NCI-H2107 treated with DMSO at 0.1 percent for 48 hours (cell line): ENCODE measurements around the gene CCDC7.
"Not testable (repeated sequence)": the region's sequence is repeated elsewhere in the genome, so short reads cannot be mapped to it uniquely, and the experiment has no call there.

Source experiments
- DNase-seq: peaks from one replicate; lab custom pipeline; 2025; ENCODE audit not compliant: unreplicated experiment; lab: John Stamatoyannopoulos, UW

CCDC7 gene

GRCh38 chr10:32687546-32687945 is 241.6 kb downstream of the CCDC7 start:
- DNase-seq = no peak

GRCh38 chr10:32692174-32692573 is 246.2 kb downstream of the CCDC7 start:
- DNase-seq = peak; percentile 2

- no peak for DNase-seq
These were observed 247.6 kb downstream of the CCDC7 start for GRCh38 chr10:32693441-32693979.

DNA sequence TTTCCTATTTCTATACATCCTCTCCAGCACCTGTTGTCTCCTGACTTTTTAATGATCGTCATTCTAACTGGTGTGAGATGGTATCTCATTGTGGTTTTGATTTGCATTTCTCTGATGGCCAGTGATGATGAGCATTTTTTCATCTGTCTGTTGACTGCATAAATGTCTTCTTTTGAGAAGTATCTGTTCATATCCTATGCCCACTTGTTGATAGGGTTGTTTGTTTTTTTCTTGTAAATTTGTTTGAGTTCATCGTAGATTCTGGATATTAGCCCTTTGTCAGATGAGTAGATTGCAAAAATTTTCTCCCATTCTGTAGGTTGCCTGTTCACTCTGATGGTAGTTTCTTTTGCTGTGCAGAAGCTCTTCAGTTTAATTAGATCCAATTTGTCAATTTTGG is 253.7 kb downstream of the CCDC7 start:
- DNase-seq = not testable (repeated sequence)

- DNase-seq = no peak
These were observed 267.6 kb downstream of the CCDC7 start for GRCh38 chr10:32713560-32713959.

DNA sequence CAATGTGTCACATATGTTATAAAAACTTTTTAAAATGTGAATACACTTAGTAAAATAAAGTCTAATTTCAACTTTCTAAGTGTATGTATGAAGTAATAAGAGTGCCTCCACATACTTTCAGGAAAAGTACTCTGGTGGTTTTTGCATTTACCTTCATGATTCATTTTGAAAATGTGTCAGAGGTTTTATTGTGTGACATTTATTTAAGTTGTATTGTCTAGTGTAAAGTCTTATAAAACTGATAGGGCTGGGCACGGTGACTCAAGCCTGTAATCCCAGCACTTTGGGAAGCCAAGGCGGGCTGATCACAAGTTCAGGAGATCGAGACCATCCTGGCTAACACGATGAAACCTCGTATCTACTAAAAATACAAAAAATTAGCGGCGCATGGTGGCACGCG is 285.6 kb downstream of the CCDC7 start:
- DNase-seq = no peak

DNA sequence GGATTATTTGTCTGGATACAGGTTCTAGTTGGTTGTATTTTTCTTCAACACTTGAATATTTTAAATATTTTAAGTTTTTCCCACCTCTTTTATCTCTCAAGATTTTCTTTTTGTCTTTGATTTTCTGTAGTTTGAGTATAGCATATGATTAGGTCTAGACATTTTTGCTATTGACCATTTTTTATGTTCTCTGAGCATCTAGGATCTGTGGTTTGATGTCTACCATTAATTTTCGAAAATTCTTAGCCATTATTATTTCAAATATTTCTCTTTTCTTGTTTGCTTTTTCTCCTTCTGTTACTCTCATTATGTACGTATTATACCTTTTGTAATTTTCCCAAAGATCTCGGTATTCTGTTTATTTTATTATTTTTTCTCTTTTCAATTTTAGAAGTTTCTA is 293.0 kb downstream of the CCDC7 start:
- no peak for DNase-seq

GRCh38 chr10:32744321-32744720 is 298.4 kb downstream of the CCDC7 start:
- DNase-seq = no peak

- DNase-seq = no peak
These were observed 300.9 kb downstream of the CCDC7 start for GRCh38 chr10:32746869-32747268.

DNA sequence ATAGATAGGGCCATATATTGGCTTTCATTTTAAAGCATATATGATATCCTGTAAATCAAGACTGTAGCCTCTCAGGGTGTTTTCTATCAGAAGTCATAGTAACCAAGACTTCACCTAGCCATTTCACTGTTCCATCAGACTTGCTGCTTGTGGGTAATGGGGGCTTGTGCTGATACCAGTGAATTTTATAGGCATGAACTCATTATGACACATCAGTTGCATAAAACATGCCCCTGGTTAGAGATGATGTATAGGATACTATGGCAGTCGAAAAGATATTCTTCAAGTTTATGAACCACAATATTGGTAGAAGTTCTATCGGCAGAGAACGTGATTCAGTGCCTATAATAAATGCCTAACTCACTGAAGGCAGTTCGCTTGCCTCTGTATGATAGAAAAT is 305.6 kb downstream of the CCDC7 start:
- DNase-seq = no peak

GRCh38 chr10:32754900-32755299 is 309.0 kb downstream of the CCDC7 start:
- not testable (repeated sequence) for DNase-seq

DNA sequence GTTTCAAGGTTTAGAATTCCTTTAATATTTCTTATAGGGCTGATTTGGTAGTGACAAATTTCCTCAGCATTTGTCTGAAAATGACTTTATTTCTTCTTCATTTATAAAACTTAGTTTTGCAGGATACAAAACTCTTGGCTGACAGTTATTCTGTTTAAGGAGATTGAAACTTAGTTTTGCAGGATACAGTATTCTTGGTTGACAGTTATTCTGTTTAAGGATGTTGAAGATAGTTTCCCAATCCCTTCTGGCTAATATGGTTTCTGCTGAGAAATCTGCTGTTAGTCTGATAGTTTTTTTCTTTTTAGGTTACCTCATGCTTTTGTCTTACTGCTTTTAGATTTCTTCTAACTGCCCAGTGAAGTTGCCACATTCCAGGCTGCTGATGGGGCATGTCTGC is 325.3 kb downstream of the CCDC7 start:
- no peak for DNase-seq

DNA sequence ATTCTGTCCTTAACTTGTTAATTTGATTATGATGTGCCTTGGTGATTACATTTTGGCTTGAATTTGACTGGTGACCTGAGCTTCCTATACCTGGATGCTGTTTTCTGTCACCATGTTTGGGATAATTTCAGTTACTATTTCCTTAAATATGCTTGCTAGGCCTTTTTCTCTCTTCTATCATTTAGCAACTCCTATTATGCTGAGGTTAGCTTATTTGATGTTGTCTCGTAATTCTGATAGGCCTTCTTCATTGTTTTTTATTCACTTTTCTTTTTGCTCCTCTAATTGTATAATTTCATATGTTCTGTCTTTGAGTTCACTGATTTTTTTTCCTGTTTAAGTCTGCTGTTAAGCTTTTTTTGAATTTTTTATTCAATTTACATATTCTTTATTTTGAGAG is 327.2 kb downstream of the CCDC7 start:
- no peak for DNase-seq

DNA sequence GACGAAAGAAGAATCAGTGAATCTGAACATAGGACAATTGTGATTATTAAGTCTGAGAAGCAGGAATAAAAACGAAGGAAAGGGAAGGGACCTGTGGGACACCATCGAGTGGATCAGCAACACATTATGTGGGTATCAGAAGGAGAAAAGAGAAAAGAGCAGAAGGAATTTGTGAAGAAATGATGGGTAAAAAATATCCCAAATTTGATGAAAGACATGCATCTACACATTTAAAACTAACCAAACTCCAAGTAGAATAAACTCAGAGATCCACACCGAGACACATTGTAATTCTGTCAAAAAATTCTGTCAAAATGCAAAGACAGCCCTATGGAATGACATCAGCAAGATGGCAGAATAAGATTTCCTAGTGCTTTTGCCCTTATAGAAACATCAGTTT is 341.0 kb downstream of the CCDC7 start:
- DNase-seq = no peak

DNA sequence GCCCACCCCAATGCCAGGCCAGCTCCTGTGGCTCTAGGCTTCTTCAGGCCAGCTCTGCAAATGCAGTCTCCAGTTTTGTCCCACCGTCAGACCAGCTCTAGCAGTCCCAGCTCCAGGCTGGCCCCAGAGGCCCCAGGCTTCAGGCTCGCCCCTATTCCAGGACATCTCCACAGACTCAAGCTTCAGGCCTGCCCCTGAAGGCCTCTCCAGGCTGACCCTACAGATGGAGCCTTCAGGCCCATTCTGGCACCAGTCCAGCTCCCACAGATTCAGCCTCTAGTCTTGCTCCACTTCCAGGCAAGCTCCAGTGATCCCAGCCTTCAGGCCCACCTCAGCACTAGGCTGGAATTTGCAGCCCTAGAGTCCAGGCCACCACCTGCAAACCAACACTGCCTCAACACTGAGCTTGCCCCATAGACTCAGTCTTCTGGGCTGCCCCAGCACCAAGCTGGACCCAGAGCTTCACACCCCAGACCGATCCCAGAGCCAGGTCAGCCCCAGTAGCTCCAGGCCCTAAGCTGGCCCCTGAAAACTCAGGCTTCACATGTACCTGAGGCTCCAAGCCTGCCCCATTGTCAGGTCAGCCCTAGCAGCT is 341.8 kb downstream of the CCDC7 start:
- no peak for DNase-seq

DNA sequence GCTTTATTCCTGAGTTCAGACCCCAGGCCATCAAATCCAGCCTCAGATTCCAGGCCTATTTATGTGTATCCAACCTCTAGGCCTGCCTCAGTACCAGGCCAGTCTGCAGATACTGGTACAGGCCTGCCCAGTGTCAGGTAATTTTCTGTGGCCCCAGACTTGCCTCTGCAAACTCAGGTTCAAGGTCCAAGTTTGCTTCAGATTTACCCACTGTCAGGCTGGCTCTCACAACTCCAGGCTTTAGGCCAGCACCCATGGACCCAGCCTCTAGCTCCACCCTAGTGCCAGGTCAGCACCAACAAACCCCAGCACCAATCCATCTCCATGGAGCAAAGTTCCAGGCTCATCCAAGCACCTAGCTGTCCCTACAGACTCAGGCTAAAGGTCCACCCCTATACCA is 342.4 kb downstream of the CCDC7 start:
- DNase-seq = no peak

GRCh38 chr10:32790483-32790882 is 344.5 kb downstream of the CCDC7 start:
- no peak for DNase-seq

DNA sequence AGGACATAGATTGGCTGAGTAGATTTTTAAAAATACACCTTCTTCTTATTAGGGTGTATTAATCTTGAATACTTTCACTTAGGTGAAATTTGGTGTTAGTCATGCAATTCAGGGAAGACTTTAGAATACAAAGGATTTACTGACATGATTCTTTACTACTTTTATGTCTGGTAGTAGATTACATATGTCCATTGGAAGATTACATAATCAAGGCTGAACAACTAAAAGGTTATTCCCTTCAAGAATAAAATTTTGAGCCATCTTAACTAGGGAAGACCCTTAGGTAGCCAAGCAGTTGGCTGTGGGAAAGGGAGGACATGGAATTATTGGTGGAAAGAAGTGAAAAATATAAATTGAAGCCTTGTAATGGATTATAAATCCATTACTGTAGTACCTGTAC is 347.1 kb downstream of the CCDC7 start:
- no peak for DNase-seq

- DNase-seq = no peak
These were observed 349.8 kb downstream of the CCDC7 start for GRCh38 chr10:32795598-32796183.

GRCh38 chr10:32797393-32797792 is 351.5 kb downstream of the CCDC7 start:
- not testable (repeated sequence) for DNase-seq

DNA sequence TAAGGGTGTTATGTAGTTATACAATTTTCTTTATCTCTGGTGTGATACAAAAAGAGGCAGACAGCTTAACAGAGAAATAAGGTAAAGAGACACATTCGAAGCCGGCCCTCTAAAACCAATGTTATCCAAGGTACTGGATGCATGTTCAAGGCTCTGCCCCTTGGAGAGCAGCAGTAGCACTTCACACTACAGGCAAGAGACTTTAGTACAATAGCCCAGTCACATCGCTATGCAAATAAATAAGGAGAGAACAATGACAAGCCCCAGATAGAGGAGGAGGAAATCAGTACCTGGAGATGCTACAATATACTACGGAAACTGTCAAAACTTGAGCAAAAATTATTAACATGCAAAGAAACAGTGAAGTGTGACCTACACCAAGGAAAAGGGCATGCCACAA is 401.0 kb downstream of the CCDC7 start:
- DNase-seq = no peak

GRCh38 chr10:32851301-32851700 is 405.4 kb downstream of the CCDC7 start:
- DNase-seq = no peak

DNA sequence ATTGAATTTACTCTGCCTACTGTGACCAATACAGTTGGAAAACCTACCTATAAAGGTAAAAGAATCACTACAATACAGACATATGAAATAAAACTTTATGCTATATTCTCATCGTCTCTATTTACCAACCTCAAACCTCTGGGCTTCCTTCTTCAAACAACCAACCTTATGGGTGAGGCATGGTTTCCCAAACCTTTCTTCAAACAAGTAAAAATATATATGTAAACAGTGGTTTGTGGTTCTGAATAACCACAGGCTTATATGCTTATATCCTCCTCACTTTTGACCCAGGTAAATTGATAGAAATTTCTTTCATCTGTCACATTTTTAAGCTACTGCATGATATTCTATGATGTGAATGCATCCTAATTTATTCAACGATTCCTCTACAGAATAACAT is 408.5 kb downstream of the CCDC7 start:
- DNase-seq = no peak
